Chondrocyte (in vitro differentiated cells): Measurements from ENCODE around the gene SRGAP1. TPM values are rescaled to one million over a fixed set of nuclear protein-coding genes. Genes with fewer than 3 reads are reported as not detected.

Source experiments
- DNase-seq: peaks from one replicate; pipeline ENCODE4 v3.0.0; 2021; ENCODE audit warnings: mixed read lengths, low spot score
- H3K27ac Mint-ChIP-seq: one replicate; pipeline ENCODE4 v1.8.0; 2021; ENCODE audit warnings: mild to moderate bottlenecking, moderate library complexity, mixed read lengths; ENCODE audit not compliant: unreplicated experiment
- H3K27me3 Mint-ChIP-seq: 2 replicates; pipeline ENCODE4 v1.8.0; 2021; ENCODE audit warnings: low read depth, mixed read lengths
- H3K36me3 Mint-ChIP-seq: 2 replicates; pipeline ENCODE4 v1.8.0; 2021; ENCODE audit warnings: low read depth, mixed read lengths
- H3K4me1 Mint-ChIP-seq: 2 replicates; pipeline ENCODE4 v1.8.0; 2021; ENCODE audit warnings: low read depth, mild to moderate bottlenecking, mixed read lengths
- H3K4me3 Mint-ChIP-seq: one replicate; pipeline ENCODE4 v1.8.0; 2021; ENCODE audit warnings: mild to moderate bottlenecking, moderate library complexity, mixed read lengths; ENCODE audit not compliant: unreplicated experiment
- H3K9me3 Mint-ChIP-seq: 2 replicates; pipeline ENCODE4 v1.8.0; 2021; ENCODE audit warnings: low read depth, mixed read lengths
- total RNA-seq: library from RNA; stranded (reverse); gene quantifications from 3 replicates; pipeline ENCODE4 v1.2.1, GENCODE V29; 2021
- TF ChIP-seq, protein P1 (sequence below): fragments of 200-600 bp; sonication (generic); IDR thresholded peaks from 2 replicates; pipeline ENCODE4 v1.5.0; 2021; ENCODE audit warnings: antibody characterized with exemption, mild to moderate bottlenecking, moderate library complexity

Gene SRGAP1
- total RNA-seq, 1 donor from 2014 or later = 13.2 TPM

DNA sequence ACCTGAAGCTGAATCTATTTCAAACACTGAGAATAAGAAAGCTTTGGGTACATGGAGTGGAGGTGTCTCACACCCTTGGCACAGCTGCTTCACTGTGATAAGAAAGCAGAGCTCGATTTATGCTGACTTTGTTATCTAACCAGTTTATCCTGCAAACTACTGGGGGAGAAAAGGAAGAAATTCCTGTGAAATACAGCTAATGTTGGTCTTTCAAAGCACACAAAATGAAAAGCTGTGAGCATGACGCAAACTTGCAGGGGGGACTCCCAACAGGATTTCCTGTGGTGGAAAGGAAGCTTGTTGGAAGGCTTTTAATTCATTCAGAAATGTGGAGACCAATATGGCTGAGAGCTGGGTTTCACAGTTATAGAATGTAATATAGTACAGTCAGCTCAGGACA lies 53.4 kb downstream of the SRGAP1 start:
- Mint-ChIP-seq H3K4me3 (no peak overlapping the region), H3K4me1 (peaks cover 31% of the 10 kb centered on the region), H3K9me3 (no peaks in the 10 kb centered on the region), H3K27me3 (no peaks in the 10 kb centered on the region), H3K36me3 (no peaks in the 10 kb centered on the region), H3K27ac (peak overlapping the region; percentile 71)
- TF ChIP-seq, protein P1, sequence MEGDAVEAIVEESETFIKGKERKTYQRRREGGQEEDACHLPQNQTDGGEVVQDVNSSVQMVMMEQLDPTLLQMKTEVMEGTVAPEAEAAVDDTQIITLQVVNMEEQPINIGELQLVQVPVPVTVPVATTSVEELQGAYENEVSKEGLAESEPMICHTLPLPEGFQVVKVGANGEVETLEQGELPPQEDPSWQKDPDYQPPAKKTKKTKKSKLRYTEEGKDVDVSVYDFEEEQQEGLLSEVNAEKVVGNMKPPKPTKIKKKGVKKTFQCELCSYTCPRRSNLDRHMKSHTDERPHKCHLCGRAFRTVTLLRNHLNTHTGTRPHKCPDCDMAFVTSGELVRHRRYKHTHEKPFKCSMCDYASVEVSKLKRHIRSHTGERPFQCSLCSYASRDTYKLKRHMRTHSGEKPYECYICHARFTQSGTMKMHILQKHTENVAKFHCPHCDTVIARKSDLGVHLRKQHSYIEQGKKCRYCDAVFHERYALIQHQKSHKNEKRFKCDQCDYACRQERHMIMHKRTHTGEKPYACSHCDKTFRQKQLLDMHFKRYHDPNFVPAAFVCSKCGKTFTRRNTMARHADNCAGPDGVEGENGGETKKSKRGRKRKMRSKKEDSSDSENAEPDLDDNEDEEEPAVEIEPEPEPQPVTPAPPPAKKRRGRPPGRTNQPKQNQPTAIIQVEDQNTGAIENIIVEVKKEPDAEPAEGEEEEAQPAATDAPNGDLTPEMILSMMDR = no peak
- no peak for DNase-seq

DNA sequence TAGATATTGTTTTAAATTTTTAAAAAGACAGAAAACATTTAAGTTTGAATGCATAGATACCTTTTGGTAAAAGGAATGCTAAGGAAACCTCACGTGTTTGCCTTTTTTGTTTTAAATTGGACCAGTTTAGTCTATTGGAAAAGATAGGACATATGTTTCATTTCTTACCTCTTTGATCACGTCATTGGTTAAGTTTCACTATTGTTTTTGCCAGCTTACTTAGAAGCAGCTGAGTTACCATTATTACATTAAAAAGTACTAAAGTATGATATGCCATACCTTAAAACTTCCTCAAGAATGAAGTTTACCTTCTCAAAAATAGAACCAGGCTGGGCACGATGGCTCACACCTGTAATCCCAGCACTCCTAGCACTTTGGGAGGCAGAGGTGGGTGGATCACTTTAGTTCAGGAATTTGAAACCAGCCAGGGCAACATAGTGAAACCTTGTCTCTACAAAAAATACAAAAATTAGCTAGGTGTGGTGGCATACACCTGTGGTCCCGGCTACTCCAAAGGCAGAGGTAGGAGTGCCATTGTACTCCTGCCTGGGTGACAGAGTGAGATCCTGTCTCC lies 54.4 kb downstream of the SRGAP1 start:
- Mint-ChIP-seq H3K36me3 (no peaks in the 10 kb centered on the region), H3K9me3 (no peaks in the 10 kb centered on the region), H3K27me3 (no peaks in the 10 kb centered on the region), H3K27ac (peak overlapping the region; percentile 32), H3K4me1 (peaks cover 27% of the 10 kb centered on the region), H3K4me3 (no peak overlapping the region)
- DNase-seq = no peak
- TF ChIP-seq, protein P1 = no peak

DNA sequence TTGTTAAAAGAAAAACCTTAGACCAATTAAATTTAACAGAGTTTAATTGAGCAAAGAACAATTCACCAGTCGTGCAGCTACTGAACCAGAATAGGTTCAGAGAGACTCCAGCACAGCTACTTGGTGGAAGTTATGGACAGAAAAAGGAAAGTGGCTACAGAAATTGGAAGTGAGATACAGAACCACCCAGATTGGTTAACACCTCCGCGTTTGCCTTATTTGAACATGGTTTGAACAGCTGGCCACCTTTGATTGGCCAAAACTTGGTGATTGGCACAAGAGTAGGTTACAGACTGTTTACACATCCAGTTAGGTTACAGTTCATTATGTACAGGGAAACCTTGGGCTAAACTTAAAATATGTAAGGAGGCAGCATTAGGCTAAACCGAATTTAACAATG lies 54.9 kb downstream of the SRGAP1 start:
- no peaks in the 10 kb centered on the region for H3K36me3 Mint-ChIP-seq
- H3K27me3 Mint-ChIP-seq = no peaks in the 10 kb centered on the region
- no peak overlapping the region for H3K4me3 Mint-ChIP-seq
- no peaks in the 10 kb centered on the region for H3K9me3 Mint-ChIP-seq
- TF ChIP-seq, protein P1 = no peak
- H3K4me1 Mint-ChIP-seq = peaks cover 30% of the 10 kb centered on the region
- no peak for DNase-seq
- H3K27ac Mint-ChIP-seq = no peak overlapping the region

DNA sequence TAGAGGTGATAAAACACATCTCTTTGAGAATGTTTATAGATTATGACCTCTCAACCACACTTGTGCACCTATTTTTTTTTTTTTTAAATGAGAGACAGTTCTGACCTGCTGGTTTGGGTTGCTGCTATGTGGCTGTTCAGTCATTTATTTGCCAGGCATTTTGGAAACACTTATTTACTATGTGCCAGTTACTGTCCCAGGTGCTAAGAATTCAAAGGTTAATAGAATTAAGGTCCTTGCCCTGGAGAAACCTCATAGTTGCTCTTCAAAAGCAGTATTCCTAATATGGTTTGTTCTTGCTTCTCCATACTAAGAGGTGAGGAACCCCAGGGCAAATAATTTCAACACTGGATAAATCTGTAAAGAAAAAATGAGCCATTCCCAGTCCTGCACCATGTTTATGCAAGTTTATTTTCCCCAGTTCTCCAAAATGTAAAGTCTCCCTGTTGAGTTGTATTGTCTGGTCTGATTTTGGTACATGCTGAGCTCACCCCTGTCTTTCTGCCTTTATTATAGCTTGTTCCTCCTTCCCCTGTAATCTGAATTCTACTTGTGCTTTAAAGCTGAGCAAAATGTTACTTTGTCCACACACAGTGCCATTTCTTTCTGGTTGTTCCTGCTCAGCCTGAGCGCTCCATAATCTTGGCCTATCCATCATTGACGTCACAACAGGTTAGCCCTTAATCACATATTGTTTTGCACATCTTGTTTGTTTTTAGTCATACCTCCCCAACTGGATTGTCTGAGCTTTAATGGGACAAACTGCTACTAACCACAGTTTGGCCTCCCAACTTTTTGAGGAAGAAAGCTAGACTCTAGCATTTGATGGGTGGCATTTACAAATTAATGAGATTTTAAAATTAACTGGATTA lies 56.7 kb downstream of the SRGAP1 start:
- H3K36me3 Mint-ChIP-seq = no peaks in the 10 kb centered on the region
- no peaks in the 10 kb centered on the region for H3K27me3 Mint-ChIP-seq
- DNase-seq = no peak
- no peak overlapping the region for H3K4me3 Mint-ChIP-seq
- TF ChIP-seq, protein P1 = no peak
- peaks cover 38% of the 10 kb centered on the region for H3K4me1 Mint-ChIP-seq
- no peak overlapping the region for H3K27ac Mint-ChIP-seq
- H3K9me3 Mint-ChIP-seq = peaks cover 7% of the 10 kb centered on the region

DNA sequence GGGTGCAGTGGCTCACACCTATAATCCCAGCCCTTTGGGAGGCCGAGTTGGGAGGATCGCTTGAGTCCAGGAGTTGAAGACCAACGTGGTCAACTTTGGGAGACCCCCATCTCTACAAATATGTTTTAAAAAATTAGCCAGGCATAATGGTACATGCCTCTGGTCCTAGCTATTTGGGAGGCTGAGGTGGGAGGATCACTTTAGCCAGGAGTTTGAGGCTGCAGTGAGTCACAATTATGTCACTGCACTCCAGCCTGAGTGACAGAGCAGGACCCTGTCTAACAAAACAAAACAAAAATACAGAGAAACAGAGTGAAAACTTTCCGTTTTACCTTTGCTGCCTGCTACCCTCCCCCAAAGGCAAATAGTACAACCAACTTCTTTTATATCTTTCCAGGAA lies 60.2 kb downstream of the SRGAP1 start:
- Mint-ChIP-seq H3K4me3 (no peak overlapping the region), H3K27me3 (no peaks in the 10 kb centered on the region), H3K36me3 (no peaks in the 10 kb centered on the region), H3K4me1 (peaks cover 29% of the 10 kb centered on the region), H3K27ac (no peak overlapping the region), H3K9me3 (peaks cover 7% of the 10 kb centered on the region)
- no peak for DNase-seq
- TF ChIP-seq, protein P1 = no peak
